Tibial artery (tissue), 4 donors: ENCODE data around the gene ICAM2.

Experiments
- DNase-seq, 2 donors: peaks; one replicate each; pipeline ENCODE4 v3.0.0-alpha.2; 2019
- H3K27ac ChIP-seq, 2 donors: fragments of 200-600 bp; sonication (generic) in 1 of 2; 1 replicate in 1 of 2; 2 replicates in 1 of 2; pipeline ENCODE4 v1.5.1; 2018 to 2019; ENCODE audit warnings: mild to moderate bottlenecking in 1 of 2
- H3K27me3 ChIP-seq, 2 donors: fragments of 200-600 bp; sonication (generic) in 1 of 2; one replicate each; pipeline versions ENCODE4 v1.5.1 to v1.6.0; 2016 to 2019
- H3K36me3 ChIP-seq, 3 donors: fragments of 200-600 bp; sonication (generic) in 2 of 3; one replicate each; pipeline ENCODE4 v1.5.1; 2016 to 2019; ENCODE audit warnings: mild to moderate bottlenecking in 2 of 3
- H3K4me1 ChIP-seq, 4 donors: fragments of 200-600 bp; sonication (generic) in 2 of 4; 1 replicate in 3 of 4; 2 replicates in 1 of 4; pipeline ENCODE4 v1.5.1; 2016 to 2019
- H3K4me3 ChIP-seq, 2 donors: fragments of 200-600 bp; sonication (generic) in 1 of 2; 1 replicate in 1 of 2; 2 replicates in 1 of 2; pipeline ENCODE4 v1.5.1; 2018 to 2019; ENCODE audit warnings: mild to moderate bottlenecking in 2 of 2
- H3K9me3 ChIP-seq, 3 donors: fragments of 200-600 bp; sonication (generic) in 1 of 3; one replicate each; pipeline ENCODE4 v1.5.1; 2016 to 2019
- intact Hi-C: fragments of 100-400 bp; cut with DNase I; formaldehyde crosslinking; loops from one replicate; pipeline ENCODE4 v1.15.0; 2023; ENCODE audit warnings: low total_unique reads
- TF ChIP-seq, protein P1 (sequence below), 2 experiments: fragments of 200-600 bp in 1 of 2; fragments of 450-650 bp in 1 of 2; IDR thresholded peaks; one replicate each; pipeline ENCODE4 v1.5.1; 2017 to 2019; ENCODE audit warnings: antibody characterized with exemption in 2 of 2, mild to moderate bottlenecking in 1 of 2, moderate library complexity in 1 of 2

Gene ICAM2

DNA sequence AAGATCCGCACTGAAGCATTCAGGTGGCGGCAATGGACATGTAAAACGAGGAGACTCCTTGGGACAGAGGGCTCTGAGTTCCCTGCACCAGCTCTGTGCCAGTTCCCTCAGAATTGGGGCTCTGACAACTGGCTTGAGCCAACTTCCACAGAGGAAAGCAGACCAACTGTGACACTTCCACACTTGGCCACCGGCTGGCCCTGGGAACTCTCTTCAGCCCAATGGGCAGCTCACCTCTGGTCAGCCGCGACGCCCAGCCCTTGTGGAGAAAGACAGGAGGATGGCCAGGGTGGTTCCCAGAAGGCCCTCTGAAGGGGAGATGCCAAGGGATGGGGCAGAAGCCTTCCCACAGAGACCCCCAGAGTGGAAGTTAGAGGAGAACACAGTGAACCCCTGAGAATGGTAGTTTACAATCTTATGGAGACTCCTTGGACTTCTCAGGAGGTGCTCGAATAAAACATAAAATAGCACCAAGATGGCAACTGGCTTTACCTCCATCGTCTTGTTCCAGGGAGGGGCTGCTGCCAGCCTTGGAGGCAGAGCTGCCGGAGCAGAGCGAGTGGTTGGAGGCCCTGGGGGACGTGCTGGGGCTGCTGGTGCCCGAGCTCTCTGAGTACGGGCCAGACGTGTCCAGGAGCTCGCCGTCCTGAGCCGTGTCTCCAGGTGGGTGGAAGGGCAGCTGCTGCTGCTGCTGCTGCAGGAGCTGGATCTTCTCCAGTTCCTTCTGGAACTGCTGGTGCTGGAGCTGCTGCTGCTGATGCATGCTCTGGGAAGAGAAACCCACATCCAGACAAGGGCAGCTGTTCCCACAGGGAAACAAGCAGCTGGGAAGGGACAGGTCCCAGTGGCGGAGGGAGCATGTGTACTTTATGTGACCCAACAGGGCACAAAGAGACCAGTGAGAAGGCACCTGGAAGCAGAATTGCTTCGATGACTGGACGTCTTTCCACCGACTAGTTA is 35.0 kb upstream of the ICAM2 start:
- Histone ChIP-seq H3K27me3 (no peaks in the 10 kb centered on the region), H3K4me1 (no peaks in the 10 kb centered on the region), H3K27ac (no peak overlapping the region), H3K4me3 (no peak overlapping the region), H3K36me3 (peaks cover 66 to 97% (median 69%) of the 10 kb centered on the region in 3 donors), H3K9me3 (no peaks in the 10 kb centered on the region)
- no peak for DNase-seq
- TF ChIP-seq, protein P1, sequence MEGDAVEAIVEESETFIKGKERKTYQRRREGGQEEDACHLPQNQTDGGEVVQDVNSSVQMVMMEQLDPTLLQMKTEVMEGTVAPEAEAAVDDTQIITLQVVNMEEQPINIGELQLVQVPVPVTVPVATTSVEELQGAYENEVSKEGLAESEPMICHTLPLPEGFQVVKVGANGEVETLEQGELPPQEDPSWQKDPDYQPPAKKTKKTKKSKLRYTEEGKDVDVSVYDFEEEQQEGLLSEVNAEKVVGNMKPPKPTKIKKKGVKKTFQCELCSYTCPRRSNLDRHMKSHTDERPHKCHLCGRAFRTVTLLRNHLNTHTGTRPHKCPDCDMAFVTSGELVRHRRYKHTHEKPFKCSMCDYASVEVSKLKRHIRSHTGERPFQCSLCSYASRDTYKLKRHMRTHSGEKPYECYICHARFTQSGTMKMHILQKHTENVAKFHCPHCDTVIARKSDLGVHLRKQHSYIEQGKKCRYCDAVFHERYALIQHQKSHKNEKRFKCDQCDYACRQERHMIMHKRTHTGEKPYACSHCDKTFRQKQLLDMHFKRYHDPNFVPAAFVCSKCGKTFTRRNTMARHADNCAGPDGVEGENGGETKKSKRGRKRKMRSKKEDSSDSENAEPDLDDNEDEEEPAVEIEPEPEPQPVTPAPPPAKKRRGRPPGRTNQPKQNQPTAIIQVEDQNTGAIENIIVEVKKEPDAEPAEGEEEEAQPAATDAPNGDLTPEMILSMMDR (IDR thresholded peaks at IDR 0.05): no peak
- intact Hi-C loops: loop anchor here (10.0 kb wide), 1 partner anchor 239 kb away; no protein-coding TSS in a partner anchor

DNA sequence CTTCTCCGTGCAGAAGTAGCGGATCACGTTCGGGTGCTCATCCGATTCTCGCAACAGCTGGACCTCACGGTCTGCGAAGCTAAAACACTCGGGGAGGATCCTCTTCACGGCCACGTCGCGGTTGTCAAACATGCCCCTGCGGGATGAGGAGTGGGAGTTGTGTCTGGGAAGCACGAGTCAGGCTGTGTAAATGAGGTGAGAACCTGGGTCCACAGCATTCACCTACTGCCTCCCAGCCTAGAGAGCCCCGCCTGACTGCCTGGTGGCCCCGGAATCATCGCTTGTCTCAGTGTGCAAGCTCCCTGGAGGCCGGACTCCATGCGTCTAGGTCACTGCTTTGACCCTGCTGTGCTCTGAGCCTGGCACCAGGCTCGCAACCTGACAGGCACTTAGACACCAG is 33.9 kb upstream of the ICAM2 start:
- DNase-seq: no peak
- intact Hi-C loops: loop anchor here (10.0 kb wide), 1 partner anchor 240 kb away; no protein-coding TSS in a partner anchor
- H3K36me3 ChIP-seq: peaks cover 73 to 97% (median 74%) of the 10 kb centered on the region in 3 donors

DNA sequence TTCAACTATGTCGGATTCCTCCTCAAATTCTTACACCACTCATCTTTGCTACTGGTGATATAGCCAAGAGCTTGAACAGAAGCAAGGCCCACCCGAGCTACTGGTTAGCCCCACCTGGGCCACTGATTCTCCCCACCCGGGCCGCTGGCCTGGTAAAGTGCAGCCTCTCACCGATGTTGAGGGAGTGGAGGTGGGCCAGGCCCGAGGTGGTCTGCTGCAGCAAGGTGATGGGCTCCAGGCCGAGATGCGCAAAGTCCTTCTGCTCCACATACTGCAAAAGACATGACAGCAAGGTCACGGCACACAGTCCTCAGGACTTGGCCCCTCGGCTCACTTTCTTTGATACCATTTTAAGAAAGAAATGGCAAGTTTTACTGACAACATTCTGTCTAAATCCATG is 32.7 kb upstream of the ICAM2 start:
- DNase-seq: no peak
- no peaks in the 10 kb centered on the region for H3K4me1 ChIP-seq
- H3K27ac ChIP-seq: no peak overlapping the region
- peaks cover 80 to 97% (median 84%) of the 10 kb centered on the region in 3 donors for H3K36me3 ChIP-seq
- no peak overlapping the region for H3K4me3 ChIP-seq
- H3K9me3 ChIP-seq: no peaks in the 10 kb centered on the region
- no peaks in the 10 kb centered on the region for H3K27me3 ChIP-seq
- intact Hi-C loops: loop anchor here (10.0 kb wide), 1 partner anchor 242 kb away; no protein-coding TSS in a partner anchor
- TF ChIP-seq, protein P1 (IDR thresholded peaks at IDR 0.05): no peak

More for the DNA sequence above, 33.9 kb upstream of the ICAM2 start:
- no peaks in the 10 kb centered on the region for H3K9me3 ChIP-seq
- TF ChIP-seq, protein P1 (IDR thresholded peaks at IDR 0.05): no peak
- H3K4me1 ChIP-seq: no peaks in the 10 kb centered on the region
- no peak overlapping the region for H3K4me3 ChIP-seq
- no peak overlapping the region for H3K27ac ChIP-seq
- no peaks in the 10 kb centered on the region for H3K27me3 ChIP-seq

DNA sequence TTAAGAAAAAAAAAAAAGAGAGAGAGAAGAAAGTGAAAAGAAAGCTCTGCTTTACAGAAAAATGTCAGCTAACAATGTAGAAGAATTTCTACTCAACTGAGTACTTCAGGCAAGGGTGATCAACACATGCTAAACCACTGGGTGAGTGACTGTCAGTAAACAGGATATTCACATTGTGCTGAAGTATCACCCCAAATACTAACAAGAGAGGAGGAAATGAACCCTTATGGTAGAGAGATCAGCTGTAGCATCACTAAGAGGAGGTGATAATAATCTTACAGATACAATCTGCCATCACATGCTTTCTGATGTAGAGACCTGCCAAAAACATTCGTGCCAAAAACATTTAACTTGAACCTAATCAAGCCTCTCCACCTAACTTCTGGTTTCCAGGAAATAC is 30.7 kb upstream of the ICAM2 start:
- Histone ChIP-seq H3K27me3 (no peaks in the 10 kb centered on the region), H3K9me3 (no peaks in the 10 kb centered on the region), H3K4me1 (no peaks in the 10 kb centered on the region), H3K4me3 (no peak overlapping the region), H3K36me3 (peaks cover 90 to 97% (median 92%) of the 10 kb centered on the region in 3 donors), H3K27ac (no peak overlapping the region)
- TF ChIP-seq, protein P1 (IDR thresholded peaks at IDR 0.05): no peak
- no peak for DNase-seq
- intact Hi-C loops: loop anchor here (10.0 kb wide), 1 partner anchor 244 kb away; no protein-coding TSS in a partner anchor

DNA sequence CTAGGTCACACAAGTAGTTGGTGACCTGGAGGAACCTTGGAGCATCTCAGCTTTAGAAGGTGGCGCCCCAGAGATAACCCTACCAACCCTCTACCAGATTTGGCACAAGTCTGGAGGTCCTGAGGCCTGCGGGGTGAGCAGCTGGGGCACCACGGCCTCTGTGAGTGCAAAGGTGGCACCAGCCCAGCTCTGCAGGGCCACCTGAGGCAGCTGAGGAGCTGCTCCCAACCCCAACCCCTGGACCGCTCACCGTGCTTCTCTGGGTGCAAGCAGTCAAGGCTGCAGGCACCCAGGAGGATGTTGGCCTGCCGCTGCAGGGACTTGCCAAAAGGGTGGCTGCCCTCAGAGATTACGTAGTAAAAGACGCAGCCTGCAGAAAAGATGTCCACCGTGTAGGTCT is 28.4 kb upstream of the ICAM2 start:
- TF ChIP-seq, protein P1 (IDR thresholded peaks at IDR 0.05): no peak

More for the DNA sequence above, 28.4 kb upstream of the ICAM2 start:
- intact Hi-C loops: no loop called here
- no peak overlapping the region for H3K27ac ChIP-seq
- H3K9me3 ChIP-seq: no peaks in the 10 kb centered on the region
- no peaks in the 10 kb centered on the region for H3K27me3 ChIP-seq
- no peaks in the 10 kb centered on the region for H3K4me1 ChIP-seq
- H3K4me3 ChIP-seq: no peak overlapping the region
- no peak for DNase-seq
- H3K36me3 ChIP-seq: peaks cover 90 to 97% (median 93%) of the 10 kb centered on the region in 3 donors
